WTC11 (cell line): ENCODE results near the gene SIGLEC11. TPM values are rescaled to one million over a fixed set of nuclear protein-coding genes. Genes with fewer than 3 reads are reported as not detected.

Source experiments
- ATAC-seq: fragments of 200-7000 bp; cut with Tn5 transposase; 2 replicates; pipeline ENCODE4 v1.10.0; 2021; ENCODE audit warnings: mild to moderate bottlenecking, moderate library complexity
- CTCF ChIA-PET: fragments of 300-600 bp; sonication (Branson Sonifier 250); formaldehyde crosslinking; loops from one replicate; lab custom pipeline; 2021; ENCODE audit warnings: antibody characterized with exemption; lab: Charles Lee
- POLR2A ChIA-PET: fragments of 350-600 bp; sonication (Branson Sonifier 250); formaldehyde crosslinking; loops from one replicate; lab custom pipeline; 2021; ENCODE audit warnings: antibody characterized with exemption; lab: Charles Lee
- DNase-seq: peaks from one replicate; pipeline ENCODE4 v3.0.0; 2021; ENCODE audit warnings: low spot score
- H3K27ac Mint-ChIP-seq: 2 replicates; pipeline ENCODE4 v1.8.0; 2021; ENCODE audit warnings: mixed read lengths
- H3K27me3 Mint-ChIP-seq: 2 replicates; pipeline ENCODE4 v1.8.0; 2021; ENCODE audit warnings: low read depth, mild to moderate bottlenecking, moderate library complexity, mixed read lengths
- H3K36me3 Mint-ChIP-seq: 2 replicates; pipeline ENCODE4 v1.8.0; 2021; ENCODE audit warnings: mixed read lengths
- H3K4me1 Mint-ChIP-seq: 2 replicates; pipeline ENCODE4 v1.8.0; 2022; ENCODE audit warnings: mixed read lengths
- H3K4me3 Mint-ChIP-seq: 2 replicates; pipeline ENCODE4 v1.8.0; 2021; ENCODE audit warnings: mild to moderate bottlenecking, moderate library complexity, mixed read lengths
- H3K9me3 Mint-ChIP-seq: 2 replicates; pipeline ENCODE4 v1.8.0; 2021; ENCODE audit warnings: mixed read lengths
- ELF4 ChIP-seq: sonication (generic); formaldehyde crosslinking; IDR thresholded peaks from 2 replicates; pipeline ENCODE4 v1.8.1; 2022; ENCODE audit warnings: low read depth, mild to moderate bottlenecking, moderate library complexity, missing genetic modification reagents
- ESRRA ChIP-seq: sonication (generic); formaldehyde crosslinking; IDR thresholded peaks from 2 replicates; pipeline ENCODE4 v1.8.1; 2022; ENCODE audit warnings: mild to moderate bottlenecking, missing genetic modification reagents, borderline replicate concordance
- FOXP1 ChIP-seq: sonication (generic); formaldehyde crosslinking; IDR thresholded peaks from 2 replicates; pipeline ENCODE4 v1.8.0; 2022; ENCODE audit warnings: missing genetic modification reagents, mild to moderate bottlenecking, moderate library complexity, borderline replicate concordance
- JAZF1 ChIP-seq: fragments of 250-450 bp; sonication (Bioruptor Pico); IDR thresholded peaks from 2 replicates; pipeline ENCODE4 v1.9.0; 2021; ENCODE audit warnings: moderate library complexity, mild to moderate bottlenecking, inconsistent platforms
- MYBL2 ChIP-seq: sonication (generic); formaldehyde crosslinking; IDR thresholded peaks from 2 replicates; pipeline ENCODE4 v1.8.1; 2023; ENCODE audit warnings: mild to moderate bottlenecking, moderate library complexity, missing genetic modification reagents
- NR3C1 ChIP-seq: sonication (generic); formaldehyde crosslinking; conservative IDR thresholded peaks from 2 replicates; pipeline ENCODE4 v1.8.1; 2023; ENCODE audit warnings: low read depth, mild to moderate bottlenecking, missing genetic modification reagents
- OVOL2 ChIP-seq: fragments of 250-450 bp; sonication (Bioruptor Pico); IDR thresholded peaks from 2 replicates; pipeline ENCODE4 v1.9.0; 2021; ENCODE audit warnings: mild to moderate bottlenecking, borderline replicate concordance
- SOX15 ChIP-seq: fragments of 250-450 bp; sonication (Bioruptor Pico); IDR thresholded peaks from 2 replicates; pipeline ENCODE4 v1.9.0; 2021; ENCODE audit warnings: mild to moderate bottlenecking
- SP1 ChIP-seq: sonication (generic); formaldehyde crosslinking; conservative IDR thresholded peaks from 2 replicates; pipeline ENCODE4 v1.8.1; 2022; ENCODE audit warnings: missing genetic modification reagents
- ZNF219 ChIP-seq: sonication (generic); formaldehyde crosslinking; IDR thresholded peaks from 2 replicates; pipeline ENCODE4 v1.8.0; 2023; ENCODE audit warnings: missing genetic modification reagents, mild to moderate bottlenecking, borderline replicate concordance
- ZNF232 ChIP-seq: sonication (generic); formaldehyde crosslinking; IDR thresholded peaks from 2 replicates; pipeline ENCODE4 v1.8.0; 2022; ENCODE audit warnings: mild to moderate bottlenecking, missing genetic modification reagents
- total RNA-seq: library from RNA; stranded (reverse); gene quantifications from 3 replicates; pipeline ENCODE4 v1.2.3, GENCODE V29; 2021
- TF ChIP-seq, protein P1 (sequence below): sonication (generic); formaldehyde crosslinking; IDR thresholded peaks from 2 replicates; pipeline ENCODE4 v1.8.0; 2023; ENCODE audit warnings: mild to moderate bottlenecking, missing genetic modification reagents
- TF ChIP-seq, protein P2 (sequence below): sonication (generic); formaldehyde crosslinking; IDR thresholded peaks from 2 replicates; pipeline ENCODE4 v1.8.1; 2023; ENCODE audit warnings: mild to moderate bottlenecking, moderate library complexity, missing genetic modification reagents
- TF ChIP-seq, protein P3 (sequence below): fragments of 250-450 bp; sonication (Bioruptor Pico); IDR thresholded peaks from 2 replicates; pipeline ENCODE4 v1.9.0; 2021; ENCODE audit warnings: mild to moderate bottlenecking
- TF ChIP-seq, protein P4 (sequence below): sonication (generic); formaldehyde crosslinking; IDR thresholded peaks from 2 replicates; pipeline ENCODE4 v1.8.1; 2022; ENCODE audit warnings: low read depth, missing genetic modification reagents, borderline replicate concordance
- TF ChIP-seq, protein P5 (sequence below): fragments of 250-450 bp; sonication (Bioruptor Pico); IDR thresholded peaks from 2 replicates; pipeline ENCODE4 v1.9.0; 2021; ENCODE audit warnings: moderate library complexity, mild to moderate bottlenecking, inconsistent platforms, borderline replicate concordance

Gene SIGLEC11
- total RNA-seq, 1 experiment from 2014 or later = not detected

DNA sequence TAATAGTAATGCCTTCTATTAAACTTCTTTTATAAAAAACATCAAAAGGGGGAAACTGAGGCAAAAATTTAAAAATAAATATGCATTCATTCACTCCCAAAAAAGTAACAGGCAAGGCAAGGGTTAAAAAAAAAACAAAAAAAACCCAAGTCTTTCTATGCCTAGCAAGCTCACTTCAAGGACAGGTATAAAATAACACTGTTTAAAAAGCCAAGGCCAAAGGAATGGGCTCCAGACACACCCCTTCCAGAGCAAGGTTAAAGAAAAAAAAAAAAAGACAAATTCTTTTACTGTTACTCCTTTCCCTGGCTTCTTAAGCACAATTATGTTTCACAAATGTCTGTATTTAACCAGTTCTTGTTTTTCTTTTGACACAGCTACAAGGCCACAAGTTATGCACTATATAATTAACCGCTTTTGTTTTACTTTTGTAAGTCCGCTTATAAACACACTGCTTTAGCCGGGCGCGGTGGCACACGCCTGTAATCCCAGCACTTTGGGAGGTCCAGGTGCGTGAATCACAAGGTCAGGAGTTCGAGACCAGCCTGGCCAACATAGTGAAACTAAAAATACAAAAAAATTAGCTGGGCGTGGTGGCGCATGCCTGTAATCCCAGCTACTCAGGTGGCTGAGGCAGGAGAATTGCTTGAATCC, 3.6 kb downstream of the SIGLEC11 start:
- H3K4me3 Mint-ChIP-seq = peak overlapping the region; percentile 10; the same call in 1 of the 2 replicates
- H3K9me3 Mint-ChIP-seq = peaks cover 9% of the 10 kb centered on the region
- ChIA-PET POLR2A (interaction anchor here (0.6 kb wide), 1 partner anchor 64 kb away, joined by 7 read pairs; no protein-coding TSS in a partner anchor), CTCF (interaction anchor here (0.5 to 2.5 kb wide), 7 partner anchors 19 to 297 kb away, joined by 3 to 11 read pairs (median 3); no protein-coding TSS in a partner anchor)
- no peak for TF ChIP-seq JAZF1 (CRISPR knock-in tag)
- TF ChIP-seq, protein P1, sequence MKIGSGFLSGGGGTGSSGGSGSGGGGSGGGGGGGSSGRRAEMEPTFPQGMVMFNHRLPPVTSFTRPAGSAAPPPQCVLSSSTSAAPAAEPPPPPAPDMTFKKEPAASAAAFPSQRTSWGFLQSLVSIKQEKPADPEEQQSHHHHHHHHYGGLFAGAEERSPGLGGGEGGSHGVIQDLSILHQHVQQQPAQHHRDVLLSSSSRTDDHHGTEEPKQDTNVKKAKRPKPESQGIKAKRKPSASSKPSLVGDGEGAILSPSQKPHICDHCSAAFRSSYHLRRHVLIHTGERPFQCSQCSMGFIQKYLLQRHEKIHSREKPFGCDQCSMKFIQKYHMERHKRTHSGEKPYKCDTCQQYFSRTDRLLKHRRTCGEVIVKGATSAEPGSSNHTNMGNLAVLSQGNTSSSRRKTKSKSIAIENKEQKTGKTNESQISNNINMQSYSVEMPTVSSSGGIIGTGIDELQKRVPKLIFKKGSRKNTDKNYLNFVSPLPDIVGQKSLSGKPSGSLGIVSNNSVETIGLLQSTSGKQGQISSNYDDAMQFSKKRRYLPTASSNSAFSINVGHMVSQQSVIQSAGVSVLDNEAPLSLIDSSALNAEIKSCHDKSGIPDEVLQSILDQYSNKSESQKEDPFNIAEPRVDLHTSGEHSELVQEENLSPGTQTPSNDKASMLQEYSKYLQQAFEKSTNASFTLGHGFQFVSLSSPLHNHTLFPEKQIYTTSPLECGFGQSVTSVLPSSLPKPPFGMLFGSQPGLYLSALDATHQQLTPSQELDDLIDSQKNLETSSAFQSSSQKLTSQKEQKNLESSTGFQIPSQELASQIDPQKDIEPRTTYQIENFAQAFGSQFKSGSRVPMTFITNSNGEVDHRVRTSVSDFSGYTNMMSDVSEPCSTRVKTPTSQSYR (CRISPR knock-in tag) = no peak
- no peak for TF ChIP-seq ZNF219 (CRISPR knock-in tag)
- TF ChIP-seq SOX15 = no peak
- H3K4me1 Mint-ChIP-seq = peaks cover 50% of the 10 kb centered on the region
- no peaks in the 10 kb centered on the region for H3K36me3 Mint-ChIP-seq
- H3K27me3 Mint-ChIP-seq = no peaks in the 10 kb centered on the region
- no peak for DNase-seq
- no peak overlapping the region for H3K27ac Mint-ChIP-seq
- no peak for ATAC-seq

DNA sequence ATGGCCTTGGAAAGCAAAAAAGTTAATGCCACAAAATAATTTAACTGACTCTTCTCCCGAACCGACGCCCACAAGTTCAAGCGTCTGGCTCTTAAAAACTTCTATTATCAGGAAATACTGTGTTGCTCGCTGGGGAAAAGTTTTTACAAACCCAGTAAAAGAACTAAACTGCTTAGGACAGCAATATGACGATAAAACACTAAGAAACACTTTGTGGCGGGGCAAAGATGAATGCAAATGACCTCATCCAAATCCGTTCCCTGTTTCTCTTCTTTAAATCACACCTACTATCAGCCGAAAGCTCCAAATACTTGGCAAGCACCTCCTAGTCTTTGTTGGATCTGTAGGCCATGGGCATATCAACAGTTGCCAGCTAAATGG, 4.9 kb downstream of the SIGLEC11 start:
- Mint-ChIP-seq H3K4me1 (peaks cover 50% of the 10 kb centered on the region), H3K27ac (no peak overlapping the region), H3K4me3 (no peak overlapping the region), H3K27me3 (no peaks in the 10 kb centered on the region), H3K9me3 (peaks cover 9% of the 10 kb centered on the region), H3K36me3 (no peaks in the 10 kb centered on the region)
- TF ChIP-seq, protein P2, sequence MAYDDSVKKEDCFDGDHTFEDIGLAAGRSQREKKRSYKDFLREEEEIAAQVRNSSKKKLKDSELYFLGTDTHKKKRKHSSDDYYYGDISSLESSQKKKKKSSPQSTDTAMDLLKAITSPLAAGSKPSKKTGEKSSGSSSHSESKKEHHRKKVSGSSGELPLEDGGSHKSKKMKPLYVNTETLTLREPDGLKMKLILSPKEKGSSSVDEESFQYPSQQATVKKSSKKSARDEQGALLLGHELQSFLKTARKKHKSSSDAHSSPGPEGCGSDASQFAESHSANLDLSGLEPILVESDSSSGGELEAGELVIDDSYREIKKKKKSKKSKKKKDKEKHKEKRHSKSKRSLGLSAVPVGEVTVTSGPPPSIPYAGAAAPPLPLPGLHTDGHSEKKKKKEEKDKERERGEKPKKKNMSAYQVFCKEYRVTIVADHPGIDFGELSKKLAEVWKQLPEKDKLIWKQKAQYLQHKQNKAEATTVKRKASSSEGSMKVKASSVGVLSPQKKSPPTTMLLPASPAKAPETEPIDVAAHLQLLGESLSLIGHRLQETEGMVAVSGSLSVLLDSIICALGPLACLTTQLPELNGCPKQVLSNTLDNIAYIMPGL (CRISPR knock-in tag) = no peak
- TF ChIP-seq ESRRA (no peak), SP1 (no peak), FOXP1 (no peak), NR3C1 (CRISPR knock-in tag) (no peak), MYBL2 (CRISPR knock-in tag) (no peak), ELF4 (CRISPR knock-in tag) (no peak), OVOL2 (CRISPR knock-in tag) (no peak), ZNF232 (CRISPR knock-in tag) (no peak)
- TF ChIP-seq, protein P3, sequence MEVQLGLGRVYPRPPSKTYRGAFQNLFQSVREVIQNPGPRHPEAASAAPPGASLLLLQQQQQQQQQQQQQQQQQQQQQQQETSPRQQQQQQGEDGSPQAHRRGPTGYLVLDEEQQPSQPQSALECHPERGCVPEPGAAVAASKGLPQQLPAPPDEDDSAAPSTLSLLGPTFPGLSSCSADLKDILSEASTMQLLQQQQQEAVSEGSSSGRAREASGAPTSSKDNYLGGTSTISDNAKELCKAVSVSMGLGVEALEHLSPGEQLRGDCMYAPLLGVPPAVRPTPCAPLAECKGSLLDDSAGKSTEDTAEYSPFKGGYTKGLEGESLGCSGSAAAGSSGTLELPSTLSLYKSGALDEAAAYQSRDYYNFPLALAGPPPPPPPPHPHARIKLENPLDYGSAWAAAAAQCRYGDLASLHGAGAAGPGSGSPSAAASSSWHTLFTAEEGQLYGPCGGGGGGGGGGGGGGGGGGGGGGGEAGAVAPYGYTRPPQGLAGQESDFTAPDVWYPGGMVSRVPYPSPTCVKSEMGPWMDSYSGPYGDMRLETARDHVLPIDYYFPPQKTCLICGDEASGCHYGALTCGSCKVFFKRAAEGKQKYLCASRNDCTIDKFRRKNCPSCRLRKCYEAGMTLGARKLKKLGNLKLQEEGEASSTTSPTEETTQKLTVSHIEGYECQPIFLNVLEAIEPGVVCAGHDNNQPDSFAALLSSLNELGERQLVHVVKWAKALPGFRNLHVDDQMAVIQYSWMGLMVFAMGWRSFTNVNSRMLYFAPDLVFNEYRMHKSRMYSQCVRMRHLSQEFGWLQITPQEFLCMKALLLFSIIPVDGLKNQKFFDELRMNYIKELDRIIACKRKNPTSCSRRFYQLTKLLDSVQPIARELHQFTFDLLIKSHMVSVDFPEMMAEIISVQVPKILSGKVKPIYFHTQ = no peak
- TF ChIP-seq, protein P4, sequence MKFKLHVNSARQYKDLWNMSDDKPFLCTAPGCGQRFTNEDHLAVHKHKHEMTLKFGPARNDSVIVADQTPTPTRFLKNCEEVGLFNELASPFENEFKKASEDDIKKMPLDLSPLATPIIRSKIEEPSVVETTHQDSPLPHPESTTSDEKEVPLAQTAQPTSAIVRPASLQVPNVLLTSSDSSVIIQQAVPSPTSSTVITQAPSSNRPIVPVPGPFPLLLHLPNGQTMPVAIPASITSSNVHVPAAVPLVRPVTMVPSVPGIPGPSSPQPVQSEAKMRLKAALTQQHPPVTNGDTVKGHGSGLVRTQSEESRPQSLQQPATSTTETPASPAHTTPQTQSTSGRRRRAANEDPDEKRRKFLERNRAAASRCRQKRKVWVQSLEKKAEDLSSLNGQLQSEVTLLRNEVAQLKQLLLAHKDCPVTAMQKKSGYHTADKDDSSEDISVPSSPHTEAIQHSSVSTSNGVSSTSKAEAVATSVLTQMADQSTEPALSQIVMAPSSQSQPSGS (CRISPR knock-in tag) = no peak
- TF ChIP-seq, protein P5, sequence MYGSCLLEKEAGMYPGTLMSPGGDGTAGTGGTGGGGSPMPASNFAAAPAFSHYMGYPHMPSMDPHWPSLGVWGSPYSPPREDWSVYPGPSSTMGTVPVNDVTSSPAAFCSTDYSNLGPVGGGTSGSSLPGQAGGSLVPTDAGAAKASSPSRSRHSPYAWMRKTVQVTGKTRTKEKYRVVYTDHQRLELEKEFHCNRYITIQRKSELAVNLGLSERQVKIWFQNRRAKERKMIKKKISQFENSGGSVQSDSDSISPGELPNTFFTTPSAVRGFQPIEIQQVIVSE (CRISPR knock-in tag) = no peak
- CTCF ChIA-PET = interaction anchor here (2.0 to 4.0 kb wide), 2 partner anchors 18 to 23 kb away, joined by 4 to 22 read pairs; no protein-coding TSS in a partner anchor
- ATAC-seq (no peak), DNase-seq (no peak)
- POLR2A ChIA-PET = no interaction called here
